A673 (cell line): Measurements from ENCODE around the gene PHIP.

Experiments used
- EZH2 ChIP-seq: fragments of 200-600 bp; sonication (generic); IDR thresholded peaks from 2 replicates; pipeline ENCODE4 v1.6.1; 2017; ENCODE audit warnings: borderline replicate concordance, low read depth, mild to moderate bottlenecking, mixed read lengths, antibody characterized with exemption, low read length; ENCODE audit not compliant: poor library complexity, severe bottlenecking
- TF ChIP-seq, protein P1 (sequence below): fragments of 300-800, 200-600 bp; sonication (generic); conservative IDR thresholded peaks from 2 replicates; pipeline ENCODE4 v1.5.1; 2017; ENCODE audit warnings: low read depth, mild to moderate bottlenecking, antibody characterized with exemption, low read length, moderate library complexity, mixed read lengths

DNA sequence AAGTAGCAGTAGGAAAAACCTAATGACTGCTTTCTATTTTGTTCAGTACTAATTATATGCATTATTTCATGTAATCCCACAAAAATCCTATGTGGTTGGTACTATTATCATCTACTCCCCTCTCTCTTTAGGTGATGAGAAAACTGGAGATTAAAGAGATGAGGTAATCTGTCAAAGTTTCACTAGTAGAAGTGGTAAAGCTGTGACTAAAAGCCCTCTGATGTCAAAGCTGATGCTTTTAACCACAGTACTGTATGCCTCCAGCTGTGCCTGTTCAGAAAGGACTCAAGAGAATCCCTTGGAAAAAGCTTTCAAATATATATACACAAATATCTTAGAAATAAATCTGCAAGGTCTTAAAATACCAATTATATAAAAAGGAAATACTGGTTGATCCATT lies 38.0 kb downstream of the PHIP start:
- TF ChIP-seq, protein P1, sequence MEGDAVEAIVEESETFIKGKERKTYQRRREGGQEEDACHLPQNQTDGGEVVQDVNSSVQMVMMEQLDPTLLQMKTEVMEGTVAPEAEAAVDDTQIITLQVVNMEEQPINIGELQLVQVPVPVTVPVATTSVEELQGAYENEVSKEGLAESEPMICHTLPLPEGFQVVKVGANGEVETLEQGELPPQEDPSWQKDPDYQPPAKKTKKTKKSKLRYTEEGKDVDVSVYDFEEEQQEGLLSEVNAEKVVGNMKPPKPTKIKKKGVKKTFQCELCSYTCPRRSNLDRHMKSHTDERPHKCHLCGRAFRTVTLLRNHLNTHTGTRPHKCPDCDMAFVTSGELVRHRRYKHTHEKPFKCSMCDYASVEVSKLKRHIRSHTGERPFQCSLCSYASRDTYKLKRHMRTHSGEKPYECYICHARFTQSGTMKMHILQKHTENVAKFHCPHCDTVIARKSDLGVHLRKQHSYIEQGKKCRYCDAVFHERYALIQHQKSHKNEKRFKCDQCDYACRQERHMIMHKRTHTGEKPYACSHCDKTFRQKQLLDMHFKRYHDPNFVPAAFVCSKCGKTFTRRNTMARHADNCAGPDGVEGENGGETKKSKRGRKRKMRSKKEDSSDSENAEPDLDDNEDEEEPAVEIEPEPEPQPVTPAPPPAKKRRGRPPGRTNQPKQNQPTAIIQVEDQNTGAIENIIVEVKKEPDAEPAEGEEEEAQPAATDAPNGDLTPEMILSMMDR = no peak
- no peak for TF ChIP-seq EZH2
